ENCODE measurements around the gene RNASET2. TPM values are rescaled to one million over a fixed set of nuclear protein-coding genes. Genes with fewer than 3 reads are reported as not detected.

The RNASET2 gene
- polyA plus RNA-seq (2011; rRNA removed), result 10.6 and 11.2 TPM in 2 replicates
- 10.0 and 11.7 TPM in 2 replicates for polyA plus RNA-seq (2012; cell fraction: cytosol; rRNA removed)
- polyA plus RNA-seq (2012; cell fraction: nucleus; rRNA removed), result 11.3 and 13.1 TPM in 2 replicates
- 9.3 to 10.5 TPM (median 10.4 TPM) in 3 replicates for polyA plus RNA-seq (2017; fragmentation: RNase III; extraction: RNeasy Plus Mini Kit Qiagen cat#74134 plus additional on column Dnase treatment)
- polyA minus RNA-seq (2011; rRNA and poly(A)+ RNA removed), result 2.8 and 3.1 TPM in 2 replicates

- FAIRE-seq (no peak), ATAC-seq (peak; percentile 93 to 96), DNase-seq (ENCODE audit: low read depth in 1 of 2, low spot score in 1 of 2) (peak; percentile 54 to 79)
- TF ChIP-seq ZNF302 (CRISPR knock-in tag; IDR thresholded peaks at IDR 0.05), result no peak
- TF ChIP-seq PHF8 (IDR thresholded peaks at IDR 0.05; ENCODE audit: borderline replicate concordance, low read depth), result no peak
- TF ChIP-seq POLR2A (IDR thresholded peaks at IDR 0.05; ENCODE audit: low read length), result peak; percentile 68
- TF ChIP-seq HOXB13 (CRISPR knock-in tag; IDR thresholded peaks at IDR 0.05; ENCODE audit: low read depth), result no peak
- TF ChIP-seq CBX2 (IDR thresholded peaks at IDR 0.05; ENCODE audit: borderline replicate concordance, low read depth), result no peak
- peak; percentile 49 for TF ChIP-seq MAX (IDR thresholded peaks at IDR 0.05)
- TF ChIP-seq JUNB (IDR thresholded peaks at IDR 0.05), result no peak
- TF ChIP-seq ZFP36 (IDR thresholded peaks at IDR 0.05; ENCODE audit: borderline replicate concordance, partially characterized antibody), result no peak
- TF ChIP-seq E2F6 (IDR thresholded peaks at IDR 0.05; ENCODE audit: borderline replicate concordance, low read depth), result 0 out of 2 replicates have a peak, but pooled peaks have one; percentile 54
- POLR2A ChIA-PET, result interaction anchor here (0.6 kb wide), 1 partner anchor 329 kb away, joined by 8 read pairs; no protein-coding TSS in a partner anchor
- WGBS (ENCODE audit: missing lambda C conversion rate), result 85% methylated on average over 4 of the region's 71 CpGs
- H3K4me1 ChIP-seq, result no peaks in the 10 kb centered on the region; the same call in 2 of the 3 replicates
- H3K4me2 ChIP-seq, result peak within 1 kb of the TSS; percentile 98
- H3K27ac ChIP-seq, result peak within 1 kb of the TSS; percentile 73 to 89
- H3K9me3 ChIP-seq, result no peaks in the 10 kb centered on the region
- CTCF ChIA-PET, result interaction anchor here (0.5 to 1.0 kb wide), 3 partner anchors 22 to 277 kb away, joined by 3 to 4 read pairs (median 3); no protein-coding TSS in a partner anchor
- H3K4me3 ChIP-seq, result peak within 1 kb of the TSS; percentile 88
Measured at GRCh38 chr6:166956444-166957086, at the start of gene RNASET2. Gene RNASET2, minus strand, starts transcription at chr6:166956550. Its CDS starts 368 bp downstream, at chr6:166956182.

- WGBS (ENCODE audit: missing lambda C conversion rate), result 88% methylated on average over 10 of the region's 12 CpGs
- H3K4me2 ChIP-seq, result no peak overlapping the region
- no peaks in the 10 kb centered on the region for H3K9me3 ChIP-seq
- ATAC-seq, result no peak
- TF ChIP-seq MAX (IDR thresholded peaks at IDR 0.05), result no peak
- no peak for TF ChIP-seq MAZ (IDR thresholded peaks at IDR 0.05; ENCODE audit: borderline replicate concordance, low read depth, low read length)
- TF ChIP-seq FOSL2 (IDR thresholded peaks at IDR 0.05), result no peak
- no peak for TF ChIP-seq FOSL2 (CRISPR knock-in tag; IDR thresholded peaks at IDR 0.05)
- TF ChIP-seq TFCP2L1 (CRISPR knock-in tag; IDR thresholded peaks at IDR 0.05), result no peak
- TF ChIP-seq ESRRA (IDR thresholded peaks at IDR 0.05; ENCODE audit: borderline replicate concordance, low read length), result no peak
- TF ChIP-seq RFX5 (IDR thresholded peaks at IDR 0.05), result no peak
- no peak for TF ChIP-seq ATOH8 (CRISPR knock-in tag; IDR thresholded peaks at IDR 0.05; ENCODE audit: low read depth)
- no peak for TF ChIP-seq FOXS1 (CRISPR knock-in tag; IDR thresholded peaks at IDR 0.05)
- no peak for TF ChIP-seq BCL3 (IDR thresholded peaks at IDR 0.05)
- no peak for TF ChIP-seq ZC3H11A (IDR thresholded peaks at IDR 0.05)
- TF ChIP-seq PBX3 (IDR thresholded peaks at IDR 0.05), result no peak
- no peak for TF ChIP-seq NPAS2 (CRISPR knock-in tag; IDR thresholded peaks at IDR 0.05; ENCODE audit: borderline replicate concordance)
- TF ChIP-seq PHF8 (IDR thresholded peaks at IDR 0.05; ENCODE audit: borderline replicate concordance, low read depth), result no peak
- no peak for TF ChIP-seq JUNB (IDR thresholded peaks at IDR 0.05)
- no peak for TF ChIP-seq FOSB (CRISPR knock-in tag; IDR thresholded peaks at IDR 0.05)
- no peak for TF ChIP-seq EHMT2 (IDR thresholded peaks at IDR 0.05; ENCODE audit: low read depth)
- no peak for TF ChIP-seq MAFK (IDR thresholded peaks at IDR 0.05; ENCODE audit: partially characterized antibody)
- TF ChIP-seq ZSCAN20 (CRISPR knock-in tag; IDR thresholded peaks at IDR 0.05), result no peak
- ChIA-PET CTCF (interaction anchor here (0.9 kb wide), 1 partner anchor 29 kb away, joined by 3 read pairs; no protein-coding TSS in a partner anchor), POLR2A (no interaction called here)
- no peak for FAIRE-seq
- H3K4me3 ChIP-seq, result no peak overlapping the region
- DNase-seq (ENCODE audit: low read depth in 1 of 2, low spot score in 1 of 2), result no peak
- peaks cover 6% of the 10 kb centered on the region for H3K4me1 ChIP-seq
- no peak overlapping the region for H3K27ac ChIP-seq
Measured at GRCh38 chr6:167005350-167006159, 49.2 kb upstream of the RNASET2 start.

Measured in A549 (cell line).